Astrocyte (in vitro differentiated cells and primary cell): Measurements from ENCODE around the gene IL17A. TPM values are rescaled to one million over a fixed set of nuclear protein-coding genes. Genes with fewer than 3 reads are reported as not detected.

ENCODE experiments used
- DNase-seq: peaks from one replicate; pipeline ENCODE4 v3.0.0-alpha.2; 2010; ENCODE audit warnings: low read depth
- FAIRE-seq: peaks from 2 replicates; lab custom pipeline; 2011; peaks lifted over from hg19 to GRCh38; lab: Jason Lieb, UNC
- H2AFZ ChIP-seq: 2 replicates; pipeline ENCODE4 v1.6.0; 2012; ENCODE audit warnings: low read depth, low read length, inconsistent platforms
- H3K27ac ChIP-seq: 2 replicates; pipeline ENCODE4 v1.5.1; 2011; ENCODE audit warnings: low read depth, low read length, inconsistent platforms
- H3K27me3 ChIP-seq: 2 replicates; pipeline ENCODE4 v1.6.0; 2011; ENCODE audit warnings: low read length, inconsistent platforms; ENCODE audit not compliant: insufficient read depth
- H3K36me3 ChIP-seq: 2 replicates; pipeline ENCODE4 v1.5.1; 2011; ENCODE audit warnings: low read length, inconsistent platforms; ENCODE audit not compliant: insufficient read depth
- H3K4me1 ChIP-seq: 2 replicates; pipeline ENCODE4 v1.5.1; 2011; ENCODE audit warnings: low read length, inconsistent platforms; ENCODE audit not compliant: insufficient read depth
- H3K4me2 ChIP-seq: 2 replicates; pipeline ENCODE4 v1.6.0; 2012; ENCODE audit warnings: low read length, inconsistent platforms
- H3K4me3 ChIP-seq: 2 replicates; pipeline ENCODE4 v1.5.1; 2011; ENCODE audit warnings: low read depth, mild to moderate bottlenecking, low read length, inconsistent platforms; ENCODE audit not compliant: insufficient read depth
- H3K79me2 ChIP-seq: 2 replicates; pipeline ENCODE4 v1.6.0; 2012; ENCODE audit warnings: mild to moderate bottlenecking, low read length, inconsistent platforms; ENCODE audit not compliant: insufficient read depth
- H3K9ac ChIP-seq: 2 replicates; pipeline ENCODE4 v1.6.0; 2012; ENCODE audit warnings: mild to moderate bottlenecking, low read length, inconsistent platforms
- H3K9me3 ChIP-seq: 2 replicates; pipeline ENCODE4 v1.5.1; 2012; ENCODE audit warnings: low read depth, mild to moderate bottlenecking, low read length, inconsistent platforms; ENCODE audit not compliant: insufficient read depth
- H4K20me1 ChIP-seq: 2 replicates; pipeline ENCODE4 v1.6.0; 2012; ENCODE audit warnings: low read length, inconsistent platforms; ENCODE audit not compliant: insufficient read depth
- H3K27ac Mint-ChIP-seq: one replicate; pipeline ENCODE4 v1.8.0; 2021; ENCODE audit warnings: mild to moderate bottlenecking, mixed read lengths; ENCODE audit not compliant: unreplicated experiment
- H3K27me3 Mint-ChIP-seq: one replicate; pipeline ENCODE4 v1.8.0; 2021; ENCODE audit warnings: low read depth, mixed read lengths; ENCODE audit not compliant: unreplicated experiment
- H3K36me3 Mint-ChIP-seq: one replicate; pipeline ENCODE4 v1.8.0; 2021; ENCODE audit warnings: low read depth, mixed read lengths; ENCODE audit not compliant: unreplicated experiment
- H3K4me1 Mint-ChIP-seq: one replicate; pipeline ENCODE4 v1.8.0; 2021; ENCODE audit warnings: low read depth, mixed read lengths; ENCODE audit not compliant: unreplicated experiment
- H3K4me3 Mint-ChIP-seq: one replicate; pipeline ENCODE4 v1.8.0; 2021; ENCODE audit warnings: mild to moderate bottlenecking, moderate library complexity, mixed read lengths; ENCODE audit not compliant: unreplicated experiment
- H3K9me3 Mint-ChIP-seq: one replicate; pipeline ENCODE4 v1.8.0; 2021; ENCODE audit warnings: mild to moderate bottlenecking, mixed read lengths; ENCODE audit not compliant: unreplicated experiment
- EZH2 ChIP-seq: IDR thresholded peaks from 2 replicates; pipeline ENCODE4 v1.6.1; 2012; ENCODE audit warnings: mild to moderate bottlenecking, low read length, inconsistent platforms; ENCODE audit not compliant: insufficient read depth
- total RNA-seq: library from RNA; stranded (reverse); gene quantifications from 2 replicates; pipeline ENCODE4 v1.2.1, GENCODE V29; 2021
- TF ChIP-seq, protein P1 (sequence below): IDR thresholded peaks from 2 replicates; pipeline ENCODE4 v1.5.1; 2011; ENCODE audit warnings: low read depth, mild to moderate bottlenecking, inconsistent platforms, low read length, moderate library complexity; ENCODE audit not compliant: insufficient read depth

Gene IL17A
- total RNA-seq, 1 donor from 2014 or later = not detected

- Histone ChIP-seq H3K4me2 (no peak overlapping the region), H3K9me3 (no peaks in the 10 kb centered on the region), H4K20me1 (no peaks in the 10 kb centered on the region), H2AFZ (no peak overlapping the region), H3K4me3 (no peak overlapping the region), H3K4me1 (no peaks in the 10 kb centered on the region), H3K27ac (no peak overlapping the region), H3K9ac (no peak overlapping the region), H3K79me2 (no peaks in the 10 kb centered on the region), H3K27me3 (no peaks in the 10 kb centered on the region), H3K36me3 (no peaks in the 10 kb centered on the region)
- Mint-ChIP-seq H3K27me3 (peaks cover 48% of the 10 kb centered on the region), H3K36me3 (no peaks in the 10 kb centered on the region), H3K27ac (no peak overlapping the region), H3K4me3 (no peak overlapping the region), H3K4me1 (no peaks in the 10 kb centered on the region), H3K9me3 (no peaks in the 10 kb centered on the region)
- FAIRE-seq (no peak), DNase-seq (no peak)
- TF ChIP-seq, protein P1, sequence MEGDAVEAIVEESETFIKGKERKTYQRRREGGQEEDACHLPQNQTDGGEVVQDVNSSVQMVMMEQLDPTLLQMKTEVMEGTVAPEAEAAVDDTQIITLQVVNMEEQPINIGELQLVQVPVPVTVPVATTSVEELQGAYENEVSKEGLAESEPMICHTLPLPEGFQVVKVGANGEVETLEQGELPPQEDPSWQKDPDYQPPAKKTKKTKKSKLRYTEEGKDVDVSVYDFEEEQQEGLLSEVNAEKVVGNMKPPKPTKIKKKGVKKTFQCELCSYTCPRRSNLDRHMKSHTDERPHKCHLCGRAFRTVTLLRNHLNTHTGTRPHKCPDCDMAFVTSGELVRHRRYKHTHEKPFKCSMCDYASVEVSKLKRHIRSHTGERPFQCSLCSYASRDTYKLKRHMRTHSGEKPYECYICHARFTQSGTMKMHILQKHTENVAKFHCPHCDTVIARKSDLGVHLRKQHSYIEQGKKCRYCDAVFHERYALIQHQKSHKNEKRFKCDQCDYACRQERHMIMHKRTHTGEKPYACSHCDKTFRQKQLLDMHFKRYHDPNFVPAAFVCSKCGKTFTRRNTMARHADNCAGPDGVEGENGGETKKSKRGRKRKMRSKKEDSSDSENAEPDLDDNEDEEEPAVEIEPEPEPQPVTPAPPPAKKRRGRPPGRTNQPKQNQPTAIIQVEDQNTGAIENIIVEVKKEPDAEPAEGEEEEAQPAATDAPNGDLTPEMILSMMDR = no peak
- TF ChIP-seq EZH2 = no peak
These were observed 42.6 kb upstream of the IL17A start for GRCh38 chr6:52143551-52143950.

DNA sequence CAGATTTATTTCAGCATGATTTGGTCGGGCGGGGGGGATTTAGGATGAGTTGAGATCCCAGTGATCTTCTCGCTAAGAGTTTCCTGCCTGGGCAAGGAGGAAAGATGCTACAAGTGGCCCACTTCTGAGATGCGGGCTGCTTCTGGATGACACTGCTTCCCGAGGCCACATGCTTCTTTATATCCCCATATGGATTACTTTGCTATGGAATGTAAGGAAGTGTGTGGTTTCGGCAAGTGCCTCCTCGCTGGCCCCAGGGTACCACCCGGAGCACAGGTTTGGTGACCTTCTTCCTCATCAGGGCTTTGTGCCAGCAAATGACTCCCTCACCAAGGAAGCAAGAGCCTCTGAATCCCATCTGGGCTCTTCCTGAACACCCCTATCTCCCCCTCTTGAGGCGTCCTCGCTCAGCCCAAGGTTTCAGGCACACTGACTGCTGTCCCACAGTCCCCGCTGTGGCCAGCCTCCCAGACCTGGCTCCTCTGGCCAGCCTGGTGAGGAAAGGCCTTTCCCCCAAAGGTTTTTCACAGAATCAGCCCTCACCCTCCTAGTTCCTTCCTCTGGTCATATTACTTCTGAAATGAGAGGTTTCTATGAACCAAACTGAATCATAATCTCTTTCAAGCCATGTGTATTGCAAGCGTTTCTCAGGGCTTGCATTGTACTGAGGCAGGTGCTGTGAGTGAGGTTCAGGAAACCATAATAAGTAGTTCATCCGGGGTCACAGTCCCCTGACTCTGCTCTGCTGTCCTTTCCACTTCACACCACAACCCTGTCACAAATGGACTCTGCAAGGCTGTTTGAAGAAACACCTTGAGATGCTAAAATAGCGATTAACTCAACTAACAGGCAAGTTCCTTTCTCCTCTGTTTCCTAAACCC is 41.7 kb upstream of the IL17A start:
- H3K4me1 Mint-ChIP-seq = no peaks in the 10 kb centered on the region
- DNase-seq (no peak), FAIRE-seq (no peak)
- Histone ChIP-seq H3K4me3 (no peak overlapping the region), H3K27me3 (no peaks in the 10 kb centered on the region), H3K79me2 (no peaks in the 10 kb centered on the region), H3K36me3 (no peaks in the 10 kb centered on the region), H3K9me3 (no peaks in the 10 kb centered on the region), H3K4me2 (no peak overlapping the region), H3K27ac (no peak overlapping the region), H2AFZ (no peak overlapping the region), H3K9ac (no peak overlapping the region), H3K4me1 (no peaks in the 10 kb centered on the region), H4K20me1 (no peaks in the 10 kb centered on the region)
- no peak overlapping the region for H3K27ac Mint-ChIP-seq
- H3K9me3 Mint-ChIP-seq = no peaks in the 10 kb centered on the region
- H3K27me3 Mint-ChIP-seq = peaks cover 47% of the 10 kb centered on the region
- TF ChIP-seq, protein P1 = no peak
- H3K4me3 Mint-ChIP-seq = no peak overlapping the region
- H3K36me3 Mint-ChIP-seq = no peaks in the 10 kb centered on the region

DNA sequence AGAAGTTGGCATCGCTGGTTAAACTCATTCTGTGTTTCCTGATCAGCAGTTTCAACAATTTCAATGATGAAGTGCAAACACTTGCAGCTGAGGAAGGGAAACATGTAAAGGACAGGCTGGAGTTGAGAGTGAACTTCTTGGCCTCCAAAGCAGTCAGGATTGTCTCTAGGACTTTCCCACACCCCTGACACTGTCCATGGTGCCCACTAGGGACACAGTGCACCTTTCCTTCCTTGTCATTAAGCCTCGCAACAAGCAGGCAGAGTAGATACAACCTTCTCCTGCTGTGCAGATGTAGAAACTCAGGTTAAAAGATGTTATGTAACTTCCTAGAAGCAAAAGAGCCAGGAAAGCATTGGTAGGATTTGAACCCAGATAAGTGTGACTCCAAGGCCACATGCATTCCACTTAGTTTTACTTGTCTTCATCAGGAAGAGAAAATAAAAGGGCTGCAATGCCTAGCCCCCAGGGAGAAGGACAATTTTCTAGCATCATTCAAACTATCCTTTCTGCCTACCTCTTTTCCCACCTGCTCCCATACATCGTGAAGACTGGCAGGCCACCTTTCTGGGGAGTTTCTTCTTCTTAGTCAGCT is 39.2 kb upstream of the IL17A start:
- Mint-ChIP-seq H3K4me1 (no peaks in the 10 kb centered on the region), H3K36me3 (no peaks in the 10 kb centered on the region), H3K4me3 (no peak overlapping the region), H3K9me3 (no peaks in the 10 kb centered on the region), H3K27me3 (peaks cover 49% of the 10 kb centered on the region), H3K27ac (no peak overlapping the region)
- FAIRE-seq = no peak
- H3K79me2 ChIP-seq = no peaks in the 10 kb centered on the region
- H3K4me3 ChIP-seq = no peak overlapping the region
- no peaks in the 10 kb centered on the region for H3K36me3 ChIP-seq
- no peaks in the 10 kb centered on the region for H3K4me1 ChIP-seq
- no peak for DNase-seq
- H3K27me3 ChIP-seq = no peaks in the 10 kb centered on the region
- H3K9me3 ChIP-seq = no peaks in the 10 kb centered on the region
- H3K4me2 ChIP-seq = no peak overlapping the region
- H4K20me1 ChIP-seq = no peaks in the 10 kb centered on the region
- no peak overlapping the region for H3K27ac ChIP-seq
- no peak overlapping the region for H2AFZ ChIP-seq
- no peak overlapping the region for H3K9ac ChIP-seq
- TF ChIP-seq, protein P1 = no peak
- no peak for TF ChIP-seq EZH2
